HG03103 (cell line): ENCODE measurements around the gene PSEN1.

Source experiments
- ATAC-seq: cut with Tn5 transposase; IDR thresholded peaks from one replicate; pipeline ENCODE4 v1.9.1; 2021; ENCODE audit warnings: low read depth; ENCODE audit not compliant: unreplicated experiment

The PSEN1 gene

DNA sequence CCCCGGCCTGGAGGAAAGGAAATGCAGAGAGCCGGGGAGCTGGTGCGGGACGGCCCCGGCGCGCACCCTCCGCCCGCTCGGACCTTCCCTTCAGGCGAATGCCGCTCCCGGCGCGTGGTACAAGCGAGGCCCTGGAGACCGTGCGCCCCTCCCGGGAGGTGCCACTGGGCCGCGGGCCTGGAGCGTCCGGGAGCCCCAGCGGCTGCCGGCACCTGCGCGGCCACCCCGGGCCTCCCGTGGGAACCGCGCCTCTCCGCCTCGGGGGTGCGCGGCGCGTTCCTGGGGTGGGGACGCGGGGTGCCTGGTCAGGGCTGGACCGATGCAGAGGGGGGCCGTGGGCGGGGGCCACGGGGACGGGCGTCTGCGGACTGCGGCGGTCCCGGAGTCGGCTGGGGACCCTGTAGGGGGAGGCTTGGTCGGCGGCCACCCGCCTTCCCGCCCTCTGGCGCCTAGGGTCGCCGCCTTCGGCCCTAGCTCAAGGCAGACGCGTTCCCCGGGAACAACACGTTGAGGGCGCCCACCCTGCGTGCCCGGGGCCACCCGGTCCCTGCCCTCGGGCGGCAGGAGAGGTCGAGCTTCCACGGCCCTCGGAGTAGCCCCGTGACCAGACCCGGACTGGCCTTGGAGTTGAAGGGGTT lies 101.6 kb downstream of the PSEN1 start:
- ATAC-seq = no peak

DNA sequence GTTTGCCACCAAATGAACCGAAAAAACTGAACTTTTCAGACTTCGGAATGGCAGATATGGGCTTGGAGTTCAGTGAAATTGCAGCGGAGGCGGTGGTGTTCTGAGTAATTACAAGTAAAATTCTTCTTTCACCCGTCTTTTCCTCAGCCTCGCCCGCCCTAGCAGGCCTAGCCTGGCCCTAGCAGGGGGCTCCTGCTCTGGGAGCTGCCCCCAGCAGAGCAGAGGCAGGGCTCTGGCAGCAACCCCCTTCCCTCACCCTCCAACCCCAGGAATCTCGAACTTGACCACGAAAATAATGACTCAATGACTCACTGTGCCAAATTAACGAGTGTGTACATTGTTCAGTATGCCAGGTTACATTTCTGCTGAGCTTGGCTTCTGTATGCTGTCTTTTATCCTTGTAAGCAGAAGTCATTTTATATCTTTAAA lies 102.1 kb downstream of the PSEN1 start:
- no peak for ATAC-seq

DNA sequence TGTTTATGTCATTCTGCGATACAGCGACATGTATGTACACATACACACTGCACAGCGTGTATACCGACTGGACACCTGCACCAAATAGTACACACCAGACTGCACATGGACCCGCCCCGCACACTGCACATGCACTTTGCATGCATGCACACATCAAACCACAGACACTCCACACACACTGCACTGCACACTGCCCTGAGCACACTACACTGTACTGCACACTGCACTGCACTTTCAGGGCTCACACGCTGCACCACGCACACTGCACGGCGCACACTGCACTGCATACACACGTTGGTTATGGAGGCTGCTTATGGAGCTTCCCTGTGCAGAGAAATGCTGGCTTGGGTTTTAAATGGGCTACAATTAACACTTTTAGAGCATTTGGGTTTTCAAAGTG lies 102.6 kb downstream of the PSEN1 start:
- ATAC-seq = no peak

DNA sequence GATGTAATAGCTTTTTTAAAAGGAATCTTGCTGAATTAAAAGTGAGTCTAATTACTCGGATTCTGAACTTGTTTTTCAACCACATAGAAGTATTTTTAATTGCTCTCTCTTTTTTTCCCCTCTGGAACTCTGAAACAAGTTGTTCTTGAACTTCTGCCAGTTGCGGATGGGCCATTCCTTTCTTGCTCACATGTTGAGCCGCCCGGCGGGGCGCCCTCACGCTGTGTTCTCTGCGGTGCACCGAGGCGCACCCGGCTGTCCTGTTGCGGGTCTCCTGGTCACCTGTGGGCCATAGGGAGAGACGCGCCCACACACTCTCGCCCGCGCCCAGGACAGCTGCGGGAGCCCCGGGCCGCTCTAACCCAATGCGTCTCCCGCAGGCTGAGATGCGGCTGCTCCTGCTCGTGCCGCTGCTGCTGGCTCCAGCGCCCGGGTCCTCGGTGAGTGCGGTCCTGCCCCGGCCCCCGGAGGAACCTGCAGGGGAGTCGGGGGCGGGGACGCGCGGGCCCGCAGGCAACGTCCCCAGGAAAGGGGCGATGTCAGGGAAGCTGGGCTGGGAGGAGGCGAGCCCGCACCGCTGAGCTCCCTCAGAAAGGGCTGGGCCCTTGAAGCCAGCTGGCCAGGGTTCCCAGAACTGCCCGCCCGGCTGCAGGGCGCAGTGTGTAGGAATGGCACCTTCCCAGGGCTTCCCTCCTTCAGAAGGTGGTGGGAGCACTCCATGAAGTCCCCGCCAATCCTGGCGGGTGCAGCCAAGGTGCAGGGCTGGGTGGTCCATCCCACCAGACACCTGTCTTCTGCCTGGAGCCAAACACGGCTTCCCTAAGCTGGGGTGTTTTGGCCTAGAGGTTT lies 103.3 kb downstream of the PSEN1 start:
- no peak for ATAC-seq

DNA sequence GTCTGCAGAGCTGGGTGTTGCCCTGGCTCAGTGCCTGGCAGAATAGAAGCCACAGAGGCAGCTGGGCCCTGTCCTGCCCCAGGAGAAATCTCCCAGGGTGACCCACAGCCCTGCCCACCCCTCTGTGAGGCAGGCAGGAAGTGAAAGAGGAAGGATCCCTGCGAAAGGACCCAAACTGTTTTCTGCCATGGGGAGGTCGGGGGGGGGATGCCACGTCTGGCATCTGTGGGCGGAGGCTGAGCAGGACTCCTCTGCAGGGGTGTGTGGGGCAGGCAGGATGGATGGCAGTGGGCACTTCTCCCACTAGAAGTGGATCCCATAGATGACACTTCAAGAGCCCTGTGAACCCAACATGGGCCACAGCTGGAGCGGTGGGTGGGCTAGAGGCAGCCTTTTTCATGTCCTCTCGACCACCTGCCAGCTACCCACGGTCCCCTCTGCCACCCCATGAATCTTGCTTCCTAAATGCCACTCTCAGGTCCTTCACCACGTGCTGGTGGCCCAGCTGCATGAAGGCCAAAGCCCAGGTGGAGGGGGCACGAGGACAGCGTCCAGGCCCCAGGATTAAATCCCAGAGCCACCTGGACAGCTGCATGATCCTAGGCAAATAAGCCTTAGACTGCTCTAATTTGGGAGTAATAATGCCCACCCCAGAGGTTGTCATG lies 104.6 kb downstream of the PSEN1 start:
- ATAC-seq = no peak

DNA sequence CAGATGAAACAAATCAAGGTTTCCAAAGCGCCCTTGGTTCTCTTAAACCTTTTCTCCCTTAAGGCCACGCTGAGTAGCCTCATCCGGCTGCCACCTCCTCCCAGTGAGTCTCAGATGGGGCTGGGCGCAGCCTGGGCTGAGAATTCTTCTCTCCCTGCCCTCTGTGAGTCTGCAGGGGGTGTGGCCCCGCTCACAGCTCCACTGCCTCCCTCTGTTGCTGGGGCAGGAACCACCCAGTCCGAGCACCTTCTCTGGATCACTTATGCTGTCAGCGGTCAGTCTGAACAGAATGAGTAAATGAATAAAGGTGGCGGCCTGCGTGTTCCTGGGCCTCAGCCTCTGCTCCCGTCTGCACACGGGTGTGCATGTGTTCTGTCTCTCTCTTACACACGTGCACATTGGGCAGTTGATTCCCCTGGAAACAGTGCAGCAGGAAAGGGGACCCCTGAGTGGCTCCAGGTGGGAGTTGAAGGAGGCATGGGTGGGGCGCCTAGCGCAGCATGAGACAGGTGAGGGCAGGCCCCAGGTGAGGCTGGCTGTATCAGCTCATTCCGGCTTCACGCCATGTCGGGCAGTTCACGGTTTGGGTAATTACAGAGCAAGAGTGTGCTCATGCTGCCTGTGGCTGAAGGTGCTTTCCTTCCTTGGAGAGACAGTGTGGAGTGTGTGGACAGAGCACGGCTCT lies 105.3 kb downstream of the PSEN1 start:
- ATAC-seq = no peak

DNA sequence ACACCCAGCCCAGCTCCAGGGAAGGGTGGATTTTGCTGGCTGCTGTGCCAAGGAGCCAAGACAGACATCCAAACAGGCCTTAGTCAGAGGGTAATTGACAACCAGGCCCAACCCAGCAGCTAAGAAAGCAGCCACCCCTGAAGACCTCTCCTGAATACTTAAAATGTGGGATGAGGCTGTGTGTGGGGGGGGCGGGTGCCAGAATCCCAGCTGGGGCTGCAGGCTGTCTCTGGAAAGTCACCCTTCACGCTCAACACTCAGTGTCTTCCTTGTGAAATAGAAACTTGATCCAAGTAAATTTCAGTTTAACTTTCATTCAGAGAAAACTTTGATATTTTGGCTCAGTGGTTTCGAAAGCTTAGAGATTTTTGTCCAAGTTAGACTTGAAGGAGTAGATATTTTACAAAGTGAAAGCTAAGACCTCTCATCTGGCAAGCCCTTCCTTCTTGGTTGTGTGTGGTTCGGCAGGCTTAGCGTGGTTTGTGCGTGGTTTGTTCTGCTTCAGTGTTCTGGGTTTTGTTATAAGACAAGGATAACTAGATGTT lies 106.1 kb downstream of the PSEN1 start:
- no peak for ATAC-seq

DNA sequence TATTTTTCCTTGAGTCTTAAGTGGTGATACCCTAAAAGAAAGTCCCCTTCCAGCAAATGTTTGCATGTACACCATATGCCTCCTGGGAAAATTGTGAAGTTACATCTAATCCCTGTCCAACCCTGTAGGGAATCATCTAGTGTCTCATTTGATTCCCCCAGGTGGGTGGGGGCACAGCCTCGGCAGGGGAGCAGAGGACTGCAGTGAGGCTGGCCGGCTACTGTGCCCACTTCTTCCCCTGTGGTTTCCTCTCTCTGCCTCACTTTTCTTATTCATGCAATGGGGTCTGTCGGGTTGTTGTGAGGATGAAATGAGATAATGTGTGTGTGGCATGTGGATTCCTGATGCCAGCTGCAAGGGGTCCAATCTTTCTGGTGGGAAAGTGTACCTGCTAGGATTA lies 107.0 kb downstream of the PSEN1 start:
- ATAC-seq = no peak

DNA sequence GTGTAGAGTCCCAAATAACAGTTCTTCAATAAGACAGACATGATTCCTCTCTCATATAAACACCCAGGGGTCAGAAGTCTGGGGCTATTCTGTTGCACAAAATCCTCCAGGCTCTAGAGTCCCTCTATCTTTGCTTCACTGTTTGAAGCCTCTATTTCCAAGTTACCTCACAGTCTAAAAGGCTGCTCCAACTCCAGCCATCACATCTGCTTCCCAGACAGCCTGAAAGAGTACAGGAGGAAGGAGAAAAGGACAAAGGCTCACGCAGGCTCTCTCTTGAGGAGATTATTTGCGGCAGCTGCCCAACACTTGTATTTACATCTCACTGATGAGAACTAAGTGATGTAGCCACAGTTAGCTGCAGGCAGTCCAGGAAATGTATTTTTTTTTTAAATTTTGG lies 107.4 kb downstream of the PSEN1 start:
- no peak for ATAC-seq

DNA sequence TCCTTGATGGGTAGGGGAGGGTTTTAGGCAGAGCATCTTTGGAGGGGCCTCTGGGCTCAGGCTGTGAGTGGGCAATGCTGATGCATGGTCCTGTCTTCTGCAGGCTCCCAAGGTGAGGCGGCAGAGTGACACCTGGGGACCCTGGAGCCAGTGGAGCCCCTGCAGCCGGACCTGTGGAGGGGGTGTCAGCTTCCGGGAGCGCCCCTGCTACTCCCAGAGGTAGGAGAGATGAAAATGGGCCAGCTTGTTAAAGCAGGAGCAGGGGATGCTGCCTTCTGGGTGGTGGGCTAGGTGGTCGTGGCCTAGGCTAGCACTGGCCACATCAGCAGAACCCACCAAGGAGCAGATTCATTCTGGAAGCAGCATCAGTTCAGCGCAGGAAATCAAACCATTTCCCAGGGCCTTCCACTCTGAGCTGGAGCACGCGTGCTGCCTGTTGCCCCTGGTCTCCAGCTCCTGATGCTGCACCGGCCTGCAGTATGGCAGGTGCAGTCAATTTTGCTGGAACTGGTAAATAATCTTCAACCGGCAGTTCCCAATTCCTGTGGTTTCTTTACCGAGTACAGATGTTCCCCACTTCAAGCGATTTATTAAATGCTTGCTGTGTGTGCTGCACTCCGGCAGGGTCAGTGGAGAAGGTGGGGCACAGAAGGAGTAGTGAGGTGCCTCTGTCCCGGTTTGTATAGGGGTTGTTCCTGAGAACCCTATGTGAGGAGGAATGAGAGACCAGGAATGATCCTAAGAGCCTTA lies 108.4 kb downstream of the PSEN1 start:
- no peak for ATAC-seq

DNA sequence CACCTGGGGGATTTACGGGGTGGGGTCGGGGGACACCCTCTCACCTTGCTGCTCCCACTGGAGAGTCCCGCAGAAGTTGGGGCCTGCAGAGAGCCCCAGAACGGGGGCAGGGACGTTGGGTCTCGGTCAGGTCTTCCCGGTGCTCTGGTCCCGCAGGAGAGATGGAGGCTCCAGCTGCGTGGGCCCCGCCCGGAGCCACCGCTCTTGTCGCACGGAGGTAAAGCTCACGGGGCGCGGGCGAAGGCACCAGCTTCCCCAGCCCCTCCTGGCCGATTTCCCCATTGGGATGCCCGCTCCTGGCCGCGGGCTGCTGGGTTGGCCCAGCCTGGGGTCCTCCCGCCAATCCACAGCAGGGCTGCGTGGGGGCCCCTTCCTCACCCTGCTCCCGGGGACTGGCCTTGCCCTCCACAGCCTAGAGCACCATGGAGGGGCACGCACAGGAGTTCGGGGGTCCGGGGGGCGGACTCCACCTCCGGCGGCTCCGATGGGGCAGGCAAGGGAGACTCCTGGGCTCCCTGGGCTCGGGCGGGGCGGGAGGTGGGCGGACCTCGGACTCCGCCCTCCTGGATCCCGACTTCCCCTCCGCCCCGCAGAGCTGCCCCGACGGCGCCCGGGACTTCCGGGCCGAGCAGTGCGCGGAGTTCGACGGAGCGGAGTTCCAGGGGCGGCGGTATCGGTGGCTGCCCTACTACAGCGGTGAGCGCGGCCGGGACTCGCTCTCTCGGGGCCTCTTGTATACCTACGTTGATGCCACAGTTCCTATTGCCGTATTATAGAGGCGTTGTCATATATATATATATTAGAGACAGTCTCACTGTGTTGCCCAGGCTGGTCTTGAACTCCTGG lies 109.4 kb downstream of the PSEN1 start:
- no peak for ATAC-seq

DNA sequence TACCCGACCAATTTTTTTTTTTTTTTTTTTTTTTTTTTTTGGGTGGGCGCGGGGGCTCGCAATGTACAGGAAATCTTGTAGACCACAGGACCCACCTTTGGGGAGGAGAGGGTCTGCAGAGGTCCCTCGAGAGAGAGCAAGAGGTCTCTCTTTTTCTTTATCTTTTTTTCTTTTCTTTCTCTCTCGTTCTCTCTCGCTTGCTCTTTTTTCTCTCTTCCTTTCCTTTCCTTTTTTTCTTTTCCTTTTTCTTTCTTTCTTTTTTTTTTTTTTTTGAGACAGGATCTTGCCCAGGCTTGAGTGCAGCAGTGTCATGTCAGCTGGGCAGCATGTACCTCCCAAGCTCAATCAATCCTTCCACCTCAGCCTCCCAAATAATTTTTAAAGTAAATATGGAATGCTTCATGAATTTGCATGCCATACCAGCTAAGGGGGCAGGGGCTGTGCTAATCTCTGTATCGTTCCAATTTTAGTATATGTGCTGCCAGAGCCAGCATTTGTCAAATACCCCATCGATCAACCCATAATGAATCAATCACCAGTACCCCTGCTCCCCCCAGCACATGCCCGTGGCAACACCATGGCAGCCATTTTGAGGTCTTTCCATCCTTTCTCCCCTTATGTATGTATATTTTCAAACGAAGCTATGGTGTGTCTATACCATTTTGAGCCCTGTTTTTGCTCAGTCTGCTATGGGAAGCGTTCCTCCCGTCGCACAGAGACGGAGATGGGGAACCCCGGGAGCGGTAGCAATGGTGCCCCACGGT lies 110.3 kb downstream of the PSEN1 start:
- ATAC-seq = no peak

DNA sequence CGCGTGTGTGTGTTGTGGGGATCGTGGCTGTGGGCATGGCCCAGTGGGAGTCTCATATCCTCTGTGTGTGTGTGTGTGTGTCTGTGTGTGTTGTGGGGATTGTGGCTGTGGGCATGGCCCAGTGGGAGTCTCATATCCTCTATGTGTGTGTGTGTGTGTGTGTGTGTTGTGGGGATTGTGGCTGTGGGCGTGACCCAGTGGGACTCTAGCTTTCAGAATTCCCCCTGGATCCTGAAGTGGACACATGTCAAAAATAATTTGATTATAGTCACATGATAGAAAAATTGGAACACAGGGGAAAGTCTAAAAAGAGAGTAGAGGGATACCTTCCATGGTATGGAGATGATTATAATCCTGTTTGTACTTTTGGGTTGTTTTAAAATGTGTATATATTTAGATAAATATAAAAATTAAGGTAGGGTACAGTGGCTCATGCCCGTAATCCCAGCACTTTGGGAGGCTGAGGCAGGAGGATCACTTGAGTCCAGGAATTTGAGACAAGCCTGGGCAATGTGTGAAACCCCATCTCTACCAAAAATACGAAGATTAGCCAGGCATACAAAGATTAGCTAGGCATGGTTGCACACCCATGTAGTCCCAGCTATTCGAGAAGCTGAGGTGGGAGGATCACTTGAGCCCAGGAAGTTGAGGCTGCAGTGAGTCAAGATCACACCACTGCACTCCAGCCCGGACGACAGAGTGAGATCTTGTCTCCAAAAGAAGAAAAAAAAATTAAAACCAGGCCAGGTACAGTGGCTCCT lies 112.0 kb downstream of the PSEN1 start:
- no peak for ATAC-seq

DNA sequence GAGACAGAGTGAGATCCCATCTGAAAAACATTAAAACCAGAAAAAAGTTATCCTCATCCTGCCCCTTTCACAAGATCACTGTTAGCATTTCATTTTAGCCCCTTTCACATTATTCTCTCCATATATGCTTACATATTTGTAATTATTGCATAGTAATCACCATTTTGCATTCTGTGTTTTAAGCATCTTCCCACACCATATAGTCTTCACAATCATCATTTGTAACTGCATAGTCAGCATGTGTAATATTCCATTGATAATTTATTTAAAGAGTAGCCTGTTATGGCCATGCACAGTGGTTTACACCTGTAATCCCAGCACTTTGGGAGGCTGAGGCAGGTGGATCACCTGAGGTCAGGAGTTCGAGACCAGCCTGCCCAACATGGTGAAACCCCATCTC lies 112.8 kb downstream of the PSEN1 start:
- no peak for ATAC-seq

DNA sequence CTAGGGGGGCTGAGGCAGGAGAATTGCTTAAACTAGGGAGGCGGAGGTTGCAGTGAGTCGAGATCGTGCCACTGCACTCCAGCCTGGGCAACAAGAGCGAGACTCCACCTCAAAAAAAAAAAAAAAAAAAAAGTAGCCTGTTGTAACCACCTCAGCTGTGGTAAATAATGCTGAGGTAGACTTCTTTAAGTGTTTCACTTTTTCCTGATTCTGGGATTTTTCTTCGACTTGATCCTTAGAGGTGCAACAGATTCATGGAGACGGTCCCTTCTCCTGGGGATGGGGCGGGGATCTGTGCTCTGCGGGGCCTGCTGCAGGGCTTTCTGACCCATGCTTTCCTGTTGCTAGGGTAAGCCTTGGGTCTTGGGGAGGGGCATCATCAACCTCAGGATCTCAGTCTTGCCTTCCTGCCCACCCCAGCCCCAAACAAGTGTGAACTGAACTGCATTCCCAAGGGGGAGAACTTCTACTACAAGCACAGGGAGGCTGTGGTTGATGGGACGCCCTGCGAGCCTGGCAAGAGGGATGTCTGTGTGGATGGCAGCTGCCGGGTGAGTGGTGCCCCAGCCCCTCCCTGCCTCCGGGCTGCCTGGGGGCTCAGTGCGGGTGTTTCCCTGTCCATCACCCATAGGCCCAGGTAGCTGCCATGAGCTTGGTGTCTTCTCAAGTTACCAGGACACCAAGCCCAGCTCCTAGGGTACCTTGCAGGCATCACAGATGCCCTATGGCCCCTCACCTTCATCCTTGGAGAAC lies 113.4 kb downstream of the PSEN1 start:
- ATAC-seq = no peak

DNA sequence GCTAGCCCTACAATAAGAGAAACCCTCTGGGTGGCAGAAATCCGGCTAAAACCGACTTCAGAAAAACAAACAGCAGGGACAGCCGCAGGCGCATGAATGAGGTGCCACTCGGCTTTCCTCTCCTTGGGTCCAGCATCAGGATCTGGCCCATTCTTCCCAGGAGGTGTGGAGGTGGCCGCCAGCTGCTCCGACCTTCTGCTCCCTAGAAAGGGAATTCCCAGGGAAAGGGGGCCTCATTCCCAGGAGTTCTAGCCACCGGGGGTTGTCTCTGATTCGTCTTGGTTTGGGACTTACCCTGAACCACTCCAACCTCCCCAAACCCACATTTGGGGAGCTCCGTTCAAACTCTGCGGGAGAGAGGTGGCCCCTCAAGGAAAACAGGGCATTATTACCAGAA lies 114.0 kb downstream of the PSEN1 start:
- no peak for ATAC-seq
